GM18502 (cell line): ENCODE measurements around the gene RPS18.
A peak's percentile ranks its signal among the peaks of the same experiment; 100 is the strongest.

Experiments
- ATAC-seq: cut with Tn5 transposase; IDR thresholded peaks from one replicate; pipeline ENCODE4 v1.9.1; 2021; ENCODE audit warnings: mild to moderate bottlenecking; ENCODE audit not compliant: unreplicated experiment, poor library complexity

Gene RPS18

DNA sequence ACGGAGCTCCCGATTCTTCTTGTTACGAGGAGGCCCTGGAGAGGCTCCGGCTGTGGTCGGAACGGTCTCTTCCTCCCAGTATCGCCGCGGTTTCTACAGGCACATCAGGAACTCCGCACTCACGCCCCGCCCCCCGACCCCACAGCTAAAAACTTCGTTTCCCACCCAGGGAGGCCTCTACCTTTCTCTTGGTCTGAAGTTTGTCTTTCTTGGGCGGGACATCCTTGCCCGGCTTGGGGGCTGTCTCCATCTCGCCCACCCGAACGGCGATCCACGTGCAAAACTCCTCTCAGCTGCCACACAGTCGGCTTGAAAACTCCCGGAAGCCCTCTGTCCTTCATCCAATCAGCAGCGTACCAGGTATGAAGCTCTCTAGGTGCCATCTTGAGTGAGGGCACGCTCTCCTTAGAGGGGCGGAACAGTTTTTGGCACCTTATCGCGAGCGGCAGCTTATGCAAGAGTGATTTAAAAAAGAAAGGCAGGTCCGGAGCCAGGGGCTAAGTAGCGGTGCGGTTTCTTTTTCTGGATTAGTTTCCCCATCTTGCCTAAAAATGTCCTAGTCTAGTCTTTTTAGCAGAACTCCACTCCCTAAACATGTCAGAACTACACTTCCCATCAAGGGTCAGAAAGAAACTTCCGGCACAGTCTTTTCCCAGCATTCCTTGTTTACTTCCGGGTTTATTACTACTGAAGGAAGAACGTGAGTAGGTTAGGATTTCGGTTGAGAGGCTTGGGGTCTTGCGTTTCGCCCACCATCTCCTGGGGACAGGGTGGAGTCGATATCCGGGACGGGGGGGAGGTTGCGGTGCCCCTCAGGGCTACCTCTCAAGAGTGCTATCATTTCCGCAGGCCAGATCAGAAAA lies 17.3 kb downstream of the RPS18 start, which contains the start of the genes PFDN6 and WDR46:
Gene PFDN6 (plus strand): TSS at position 681 of the 863 bp plus-strand sequence. CDS start 256 bp downstream, outside the sequence.
Gene WDR46 (minus strand): TSS at position 319 of the 863 bp plus-strand sequence. CDS start 69 bp downstream, at position 250.
- peak; percentile 81 for ATAC-seq

DNA sequence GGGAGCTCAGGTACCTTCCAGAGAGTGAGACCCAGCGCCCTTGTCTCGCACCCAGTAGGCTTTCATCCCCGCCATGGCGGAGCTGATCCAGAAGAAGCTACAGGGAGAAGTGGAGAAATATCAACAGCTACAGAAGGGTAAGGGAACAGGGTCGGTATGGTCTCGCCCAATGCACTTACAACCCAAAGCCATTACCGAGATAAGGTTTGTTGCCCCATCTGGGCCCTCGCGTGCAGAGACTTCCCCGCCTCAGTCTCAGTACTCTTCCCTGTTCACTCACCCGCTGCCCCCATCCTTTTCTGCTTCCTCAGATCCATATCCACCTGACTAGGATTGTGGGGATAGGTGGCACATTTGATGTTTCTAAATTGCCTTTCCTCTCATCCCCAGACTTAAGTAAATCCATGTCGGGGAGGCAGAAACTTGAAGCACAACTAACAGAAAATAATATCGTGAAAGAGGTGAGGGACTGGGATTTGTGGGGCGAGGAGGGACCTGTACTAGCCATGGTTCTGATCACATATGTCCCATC lies 18.0 kb downstream of the RPS18 start:
- peak; percentile 9 for ATAC-seq

DNA sequence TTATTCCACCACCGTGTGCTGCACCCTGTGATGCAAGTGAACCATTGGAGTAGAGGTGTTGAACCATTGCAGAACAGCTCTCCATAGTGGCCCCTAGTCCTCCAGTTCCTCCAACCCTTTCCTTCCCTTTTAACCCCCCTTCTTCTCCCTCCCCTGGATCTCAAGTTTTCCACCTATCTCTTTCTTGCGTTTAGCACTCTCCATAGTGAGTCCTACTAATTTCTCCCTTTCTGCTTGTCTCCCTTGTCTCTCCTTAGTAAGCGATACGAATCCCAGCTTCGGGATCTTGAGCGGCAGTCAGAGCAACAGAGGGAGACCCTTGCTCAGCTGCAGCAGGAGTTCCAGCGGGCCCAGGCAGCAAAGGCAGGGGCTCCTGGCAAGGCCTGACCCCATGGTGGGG lies 18.6 kb downstream of the RPS18 start:
- ATAC-seq: no peak

DNA sequence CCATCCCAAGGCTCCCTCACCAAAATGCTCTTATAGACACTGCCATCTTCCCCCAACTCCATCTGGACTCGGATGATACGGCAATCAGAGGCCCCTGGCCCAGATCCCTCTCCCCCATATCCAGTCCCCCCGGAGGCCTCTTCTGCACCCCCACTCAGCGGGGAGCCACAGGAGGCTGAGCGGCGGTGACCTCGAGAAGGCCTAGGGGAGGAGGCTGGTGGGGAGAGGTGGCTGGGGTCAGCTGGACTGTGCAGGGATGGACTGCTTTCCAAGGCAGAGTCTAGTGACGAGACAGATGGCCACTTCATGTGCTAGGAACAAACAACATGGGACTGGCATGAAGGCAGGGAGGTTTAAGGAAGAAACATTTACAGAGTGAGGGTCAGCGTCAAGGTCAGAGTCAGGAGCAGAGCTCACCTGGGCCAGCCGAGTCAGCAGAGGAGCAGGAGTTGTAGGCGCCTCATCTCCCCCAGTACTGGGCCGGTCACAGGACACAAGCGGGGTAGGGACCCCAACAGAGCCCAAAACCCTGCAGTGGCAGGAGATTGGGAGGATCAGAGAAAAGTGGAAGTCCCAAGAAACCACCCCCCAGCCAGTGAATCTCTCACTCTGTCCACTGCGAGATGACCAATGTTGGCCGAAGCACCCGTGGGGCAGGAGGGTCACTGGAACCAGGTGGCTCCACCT lies 21.3 kb downstream of the RPS18 start:
- no peak for ATAC-seq

DNA sequence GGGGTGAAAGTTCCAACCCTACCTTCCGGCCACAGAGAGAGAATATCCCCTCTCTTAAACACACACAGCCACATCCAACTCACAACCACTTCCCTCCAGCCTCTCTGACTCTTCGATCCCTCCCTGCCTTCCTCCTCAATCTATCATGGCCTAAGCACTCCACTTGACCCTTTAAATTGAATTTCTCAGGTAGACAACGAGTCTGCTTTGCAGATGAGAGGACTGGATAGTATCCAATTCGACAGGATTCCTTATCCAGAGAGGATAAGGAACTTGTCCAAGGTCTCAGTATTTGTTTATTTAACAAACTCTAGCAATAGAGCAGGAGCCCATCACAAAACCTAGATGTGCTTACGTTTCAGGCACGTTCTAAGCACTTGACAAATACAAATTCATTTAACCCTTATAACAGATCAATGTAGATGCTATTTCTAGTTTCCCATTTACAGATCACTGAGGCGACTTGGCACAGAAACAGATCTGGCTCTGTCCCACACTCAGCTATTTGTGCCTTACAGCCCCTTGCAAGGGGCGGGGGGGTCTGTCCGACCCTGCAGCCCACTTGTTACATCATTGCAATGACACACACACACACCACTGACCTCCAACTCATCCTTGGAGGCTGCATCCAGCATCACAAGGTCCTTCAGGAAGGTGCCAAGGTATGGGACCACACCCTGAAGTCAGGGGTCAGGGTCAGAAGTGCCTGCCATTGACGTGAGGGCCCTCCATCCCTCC lies 22.4 kb downstream of the RPS18 start:
- ATAC-seq: no peak

DNA sequence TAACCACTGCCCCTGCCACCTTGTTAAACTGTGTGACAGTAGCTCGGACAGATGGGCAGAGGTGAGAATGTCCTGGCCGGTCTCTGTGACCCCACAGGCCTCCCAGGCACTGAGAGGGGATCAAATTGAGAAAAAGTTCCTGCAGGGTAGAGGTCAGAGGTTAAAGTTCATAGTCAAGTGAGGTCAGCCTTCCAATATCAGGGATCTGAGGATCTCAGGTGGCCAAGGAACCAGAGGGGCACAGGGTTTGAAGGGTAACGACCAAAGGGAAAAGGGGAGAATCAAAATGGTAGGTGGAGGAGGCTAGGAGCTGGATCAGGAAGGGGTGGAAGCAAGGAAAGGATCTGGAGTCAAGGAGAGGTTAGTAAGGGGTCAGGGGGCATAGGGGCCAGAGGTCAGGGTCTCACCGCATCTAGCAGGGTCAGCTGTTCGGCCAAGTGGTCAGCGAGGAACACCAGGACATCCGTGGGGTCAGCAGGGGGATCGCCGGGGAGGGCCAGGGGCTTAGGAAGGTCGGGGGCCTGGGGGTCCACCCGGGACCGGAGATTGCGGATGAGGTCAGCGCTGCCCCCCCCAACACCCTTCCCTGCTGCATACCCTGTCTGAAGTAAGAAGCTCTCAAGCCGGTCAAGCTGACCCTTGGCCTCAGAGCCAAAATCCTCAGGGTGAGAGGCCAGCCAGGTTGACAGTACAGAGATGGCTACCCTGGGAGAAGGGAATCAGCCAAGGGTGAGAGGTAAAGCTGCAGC lies 23.9 kb downstream of the RPS18 start:
- ATAC-seq: no peak

DNA sequence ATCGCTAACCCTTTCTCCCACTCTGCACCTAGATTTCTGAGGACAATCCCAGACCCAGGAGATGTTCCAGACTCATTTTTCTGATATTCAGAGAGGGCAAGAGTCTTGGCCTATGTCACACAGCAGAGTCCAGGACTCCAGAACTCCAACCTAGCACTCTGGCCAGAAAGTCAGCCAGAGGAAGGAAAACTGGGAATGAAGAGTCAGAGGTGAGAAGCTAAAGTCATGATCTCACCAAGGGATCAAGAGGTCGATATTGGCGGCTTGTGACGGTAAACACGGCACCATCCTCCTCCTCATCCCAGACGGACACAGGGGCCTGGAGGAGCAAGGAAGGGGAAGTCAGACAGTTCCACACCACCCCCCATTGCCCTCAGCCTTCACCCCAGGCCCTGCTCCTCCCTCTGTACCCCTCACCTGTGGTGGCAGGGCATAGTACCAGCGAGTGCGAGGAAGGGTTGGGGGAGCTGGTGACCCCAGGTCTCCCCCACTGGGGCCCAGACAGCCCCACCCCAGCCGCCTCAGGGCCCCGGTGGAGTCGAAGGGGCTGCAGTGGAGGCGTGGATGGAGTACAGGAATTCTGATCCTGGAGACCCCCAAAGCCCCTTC lies 25.0 kb downstream of the RPS18 start:
- no peak for ATAC-seq

DNA sequence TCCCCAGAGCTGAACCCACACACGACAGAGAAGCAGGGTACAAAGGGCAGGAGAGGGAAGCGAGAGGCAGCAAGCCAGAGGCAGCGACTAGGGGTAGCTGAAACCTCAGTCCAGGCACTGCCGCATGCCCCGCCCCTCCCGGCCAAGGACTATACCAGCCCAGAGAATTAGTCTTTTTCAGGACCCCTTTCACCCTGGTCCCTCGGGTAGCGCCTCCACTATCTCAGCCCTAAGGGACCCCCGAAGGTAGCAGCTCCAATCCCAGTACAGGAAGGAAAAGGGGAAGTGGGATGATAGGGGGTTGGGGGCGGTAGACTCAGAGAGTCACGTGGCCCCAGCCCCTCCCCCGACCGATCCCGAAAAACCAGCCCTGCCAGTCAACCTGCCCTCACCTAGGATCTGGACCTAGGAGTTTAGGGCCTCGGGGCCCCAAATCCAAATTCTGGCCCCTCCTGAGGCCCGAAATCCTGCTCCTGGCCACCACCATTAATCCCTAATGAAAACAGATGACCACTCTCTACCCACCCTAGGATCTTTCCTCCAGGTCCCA lies 25.6 kb downstream of the RPS18 start:
- ATAC-seq: no peak

DNA sequence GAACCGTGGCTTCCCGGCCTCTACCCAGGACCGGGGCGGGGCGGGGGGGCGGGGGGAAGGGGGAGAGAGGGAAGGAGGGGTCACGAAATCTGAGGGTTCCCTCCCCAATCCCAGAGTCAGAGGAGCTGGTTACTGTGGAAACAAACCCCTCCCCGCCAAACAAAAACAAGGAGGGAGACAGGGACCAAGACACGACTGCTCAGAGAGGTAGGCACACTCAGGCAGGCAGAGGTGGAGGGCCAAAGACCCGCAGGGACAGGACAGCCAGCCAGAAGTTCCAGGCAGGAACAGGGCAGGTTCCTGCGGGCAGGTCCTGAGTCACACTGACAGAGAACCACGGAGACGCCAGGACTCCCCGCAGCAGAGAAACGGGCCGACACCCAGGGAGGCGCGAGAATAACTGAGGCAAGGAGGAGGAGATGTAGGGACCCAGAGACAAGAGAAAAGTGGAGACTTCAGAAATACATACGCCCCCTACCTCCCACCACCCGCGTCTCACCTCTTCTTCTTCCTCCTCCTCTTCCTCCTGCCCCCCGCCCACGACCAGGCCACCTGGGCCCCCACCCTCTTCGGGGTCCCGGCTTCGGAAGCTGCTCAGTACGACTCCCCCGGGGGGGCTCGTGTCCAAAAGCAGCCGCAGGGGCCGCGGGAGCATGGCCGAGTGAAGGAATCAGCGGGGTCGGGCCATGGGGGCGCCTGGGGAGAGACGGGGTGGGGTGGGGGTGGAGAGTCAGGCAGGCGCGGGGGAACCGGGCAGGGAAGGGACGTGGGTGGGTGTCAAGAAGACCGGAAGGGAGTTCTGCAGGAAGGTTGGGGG lies 26.3 kb downstream of the RPS18 start:
- ATAC-seq: no peak

DNA sequence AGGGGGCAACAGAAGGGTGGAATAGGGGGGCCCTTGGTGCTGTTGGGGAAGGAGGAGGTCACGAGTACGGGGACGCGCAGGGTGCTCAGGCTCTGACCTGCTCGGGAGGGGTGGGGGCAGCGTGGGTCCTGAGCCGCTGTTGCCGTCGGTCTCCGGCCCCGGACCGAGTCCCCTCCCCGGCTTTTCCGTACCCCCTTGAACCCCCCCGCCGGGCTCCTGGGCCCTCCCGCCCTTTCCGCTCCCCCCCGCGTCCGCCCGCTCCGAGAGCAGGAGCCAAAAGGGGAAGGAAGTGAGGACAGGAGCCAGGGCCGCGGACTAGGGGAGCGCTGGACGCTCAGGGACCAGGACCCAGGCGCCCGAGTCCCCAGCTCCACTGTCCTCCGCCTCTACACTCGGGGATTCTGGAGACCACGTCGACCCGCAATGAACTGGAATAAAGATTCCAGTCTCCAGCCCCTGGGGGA lies 26.9 kb downstream of the RPS18 start, which contains the start of gene RGL2:
Gene RGL2 (minus strand): TSS at position 170 of the 464 bp plus-strand sequence. CDS start 332 bp downstream, outside the sequence.
- peak; percentile 26 for ATAC-seq

DNA sequence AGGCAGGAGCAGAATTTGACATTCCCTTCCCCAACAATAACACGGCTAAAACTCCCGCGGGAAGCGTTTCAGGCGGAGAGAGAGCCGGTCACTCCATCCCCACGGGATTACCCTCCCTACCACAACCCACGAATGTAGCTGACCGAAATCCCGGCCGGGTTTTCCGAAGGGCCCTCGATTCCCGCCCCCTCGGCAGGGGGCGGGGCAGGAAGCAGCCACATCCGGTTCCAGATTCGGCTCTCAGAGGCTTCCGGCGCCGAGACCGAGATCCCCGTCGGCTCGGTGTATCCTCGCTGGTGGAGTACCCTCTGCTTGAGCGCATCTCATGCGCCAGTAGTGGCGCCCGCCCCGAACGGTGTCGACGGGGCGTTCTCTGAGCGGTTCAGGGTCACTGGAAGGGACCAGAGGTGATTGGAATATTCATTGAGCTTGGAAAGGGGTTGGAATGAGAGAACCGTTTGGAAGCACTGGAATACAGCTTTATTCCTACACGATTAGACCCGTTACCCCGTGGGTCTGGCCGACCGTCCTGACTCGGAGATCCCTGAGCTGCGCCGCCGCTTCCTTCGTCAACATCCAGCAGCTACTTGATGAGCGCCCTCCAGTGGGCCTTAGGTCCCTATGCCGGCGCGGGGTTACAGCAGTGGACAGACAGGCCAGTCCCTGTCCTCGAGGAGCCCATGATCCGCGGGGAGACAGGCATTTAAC lies 27.5 kb downstream of the RPS18 start:
- peak; percentile 69 for ATAC-seq

DNA sequence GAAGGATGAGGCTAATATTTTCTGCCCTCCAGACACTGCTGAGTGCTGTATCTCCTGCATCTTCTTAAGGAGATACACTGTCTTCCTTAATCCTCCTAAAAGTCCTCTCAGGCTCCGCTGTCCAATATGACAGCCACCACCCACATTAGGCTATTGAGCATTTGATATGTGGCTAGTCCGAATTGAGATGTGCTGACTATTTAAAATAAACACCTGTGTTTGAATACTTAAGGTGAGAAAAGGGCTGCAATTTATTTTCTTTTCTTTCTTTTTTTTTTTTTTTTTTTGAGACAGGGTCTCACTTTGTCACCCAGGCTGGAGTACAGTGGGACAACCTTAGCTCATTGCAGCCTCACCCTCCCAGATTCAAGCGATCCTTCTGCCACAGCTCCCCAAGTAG lies 30.0 kb downstream of the RPS18 start:
- no peak for ATAC-seq

DNA sequence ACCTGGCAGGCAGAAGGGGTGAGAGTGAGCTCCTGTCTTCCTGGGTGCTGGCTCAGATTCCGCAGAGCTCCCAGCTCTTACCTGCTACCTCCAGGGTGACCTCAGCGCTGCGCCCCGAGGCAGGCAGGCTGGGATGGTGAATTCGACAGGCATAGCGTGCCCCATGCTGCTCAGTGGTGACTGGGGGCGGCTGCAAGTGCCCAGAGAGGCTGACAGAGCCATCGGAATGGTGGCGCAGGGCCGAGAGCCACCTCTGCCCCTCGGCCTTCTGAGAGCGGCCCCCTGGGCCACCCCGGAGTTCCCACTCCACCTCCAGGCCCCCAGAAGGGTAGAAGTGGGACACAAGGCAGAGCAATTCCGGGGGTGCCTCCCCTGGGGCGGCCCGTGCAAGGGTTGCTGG lies 32.3 kb downstream of the RPS18 start:
- no peak for ATAC-seq

DNA sequence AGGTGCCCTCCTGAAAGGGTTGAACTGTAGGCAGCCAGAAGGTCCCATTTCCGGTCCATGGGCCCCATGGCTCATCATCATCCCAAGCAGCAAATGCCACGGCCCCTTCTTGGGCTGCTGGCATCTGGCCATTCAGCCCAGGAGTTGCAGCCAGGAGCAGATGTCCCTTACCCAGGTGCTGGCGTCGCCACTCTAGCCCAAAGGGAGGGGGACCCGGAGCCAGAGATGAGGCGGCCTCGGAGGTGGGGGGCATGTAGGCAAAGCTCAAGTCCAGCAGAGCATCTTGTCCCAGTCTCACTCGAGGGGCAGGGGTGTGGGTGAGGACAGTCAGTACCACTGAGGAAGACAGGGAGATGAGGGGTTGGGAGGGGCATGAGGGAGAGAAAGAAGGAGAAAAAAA lies 33.2 kb downstream of the RPS18 start:
- ATAC-seq: no peak

DNA sequence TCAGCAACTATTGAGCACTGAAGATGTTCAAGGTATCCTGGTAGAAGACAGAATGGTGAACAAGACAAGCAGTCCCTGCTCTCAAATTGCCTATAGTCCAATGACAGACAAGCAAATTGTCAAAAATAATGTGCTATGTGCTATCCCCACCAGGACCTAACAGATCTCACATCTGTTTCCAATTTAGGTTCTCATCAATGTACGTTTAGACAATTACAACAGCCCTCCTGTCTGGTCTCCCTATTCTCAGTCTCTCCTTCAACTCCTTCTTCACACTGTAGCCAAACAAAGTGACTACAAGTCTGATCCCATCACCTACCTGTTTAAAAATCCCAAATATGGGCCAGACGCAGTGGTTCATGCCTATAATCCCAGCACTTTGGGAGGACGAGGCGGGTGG lies 34.5 kb downstream of the RPS18 start:
- no peak for ATAC-seq

DNA sequence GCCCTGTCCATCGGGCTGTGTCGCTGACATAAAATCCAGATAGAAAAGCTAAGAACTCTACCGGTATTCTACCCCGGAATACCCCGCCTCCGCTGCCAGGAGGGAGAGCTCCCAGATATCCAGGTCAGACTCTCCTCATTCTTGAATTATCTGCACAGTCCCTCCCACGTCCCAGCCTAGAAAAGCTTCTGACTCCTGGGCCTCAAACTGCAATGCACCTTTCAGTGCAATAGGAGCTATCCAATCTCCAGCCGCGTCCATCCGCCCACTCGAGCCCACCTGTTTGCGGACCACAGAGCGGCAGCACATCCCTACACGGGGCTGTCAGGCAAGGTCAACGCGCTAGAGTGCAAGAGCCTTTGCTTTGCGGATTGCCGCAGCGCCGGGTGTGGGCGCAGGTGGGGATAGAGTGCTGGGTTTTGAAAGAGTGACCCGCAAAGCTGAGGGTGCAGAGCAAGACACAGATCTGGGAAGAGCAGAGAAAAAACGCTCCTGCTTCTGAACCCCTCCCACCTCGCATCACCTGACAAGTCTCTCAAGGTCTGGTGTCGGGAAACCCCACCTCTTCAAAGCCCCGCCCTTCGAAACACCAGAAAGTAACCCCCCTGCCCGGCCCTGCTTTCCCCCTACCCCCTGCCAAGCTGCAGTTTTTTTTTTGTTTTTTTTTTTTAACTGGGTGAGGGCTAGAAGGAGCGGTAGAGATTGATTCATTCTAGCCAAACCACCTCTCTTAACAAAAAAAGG lies 40.7 kb downstream of the RPS18 start:
- ATAC-seq: peak; percentile 29
